ENCODE results near the gene MCC. TPM values are rescaled to one million over a fixed set of nuclear protein-coding genes. Genes with fewer than 3 reads are reported as not detected.

Gene MCC
- total RNA-seq, 1 experiment from 2014 or later, result 0.10 TPM

GRCh38 chr5:113221294-113222176 lies 266.7 kb downstream of the MCC start:
- no peak for DNase-seq (ENCODE audit: low spot score)
- in situ Hi-C loops (cut with HindIII; ENCODE audit: low sequenced_read_pairs), result no loop called here

GRCh38 chr5:113219695-113220094 lies 268.6 kb downstream of the MCC start:
- in situ Hi-C loops (cut with HindIII; ENCODE audit: low sequenced_read_pairs), result no loop called here

GRCh38 chr5:113218906-113219517 lies 269.2 kb downstream of the MCC start:
- DNase-seq (ENCODE audit: low spot score), result no peak

More at GRCh38 chr5:113219695-113220094, 268.6 kb downstream of the MCC start:
- no peak for DNase-seq (ENCODE audit: low spot score)

GRCh38 chr5:113218200-113218599 lies 270.1 kb downstream of the MCC start:
- in situ Hi-C loops (cut with HindIII; ENCODE audit: low sequenced_read_pairs), result no loop called here
- no peak for DNase-seq (ENCODE audit: low spot score)

More at GRCh38 chr5:113218906-113219517, 269.2 kb downstream of the MCC start:
- in situ Hi-C loops (cut with HindIII; ENCODE audit: low sequenced_read_pairs), result no loop called here

GRCh38 chr5:113217619-113218184 lies 270.6 kb downstream of the MCC start:
- in situ Hi-C loops (cut with HindIII; ENCODE audit: low sequenced_read_pairs), result no loop called here
- no peak for DNase-seq (ENCODE audit: low spot score)

GRCh38 chr5:113216545-113216944 lies 271.7 kb downstream of the MCC start:
- DNase-seq (ENCODE audit: low spot score), result no peak
- in situ Hi-C loops (cut with HindIII; ENCODE audit: low sequenced_read_pairs), result no loop called here

- DNase-seq (ENCODE audit: low spot score), result no peak
- in situ Hi-C loops (cut with HindIII; ENCODE audit: low sequenced_read_pairs), result no loop called here
Measured at GRCh38 chr5:113215401-113216060, 272.7 kb downstream of the MCC start.

- in situ Hi-C loops (cut with HindIII; ENCODE audit: low sequenced_read_pairs), result no loop called here
- no peak for DNase-seq (ENCODE audit: low spot score)
Measured at GRCh38 chr5:113214606-113215323, 273.5 kb downstream of the MCC start.

- in situ Hi-C loops (cut with HindIII; ENCODE audit: low sequenced_read_pairs), result no loop called here
Measured at GRCh38 chr5:113213551-113214425, 274.5 kb downstream of the MCC start.

GRCh38 chr5:113212244-113212920 lies 275.9 kb downstream of the MCC start:
- in situ Hi-C loops (cut with HindIII; ENCODE audit: low sequenced_read_pairs), result no loop called here
- DNase-seq (ENCODE audit: low spot score), result no peak

More at GRCh38 chr5:113213551-113214425, 274.5 kb downstream of the MCC start:
- DNase-seq (ENCODE audit: low spot score), result peak; percentile 40

GRCh38 chr5:113209498-113209897 lies 278.8 kb downstream of the MCC start:
- in situ Hi-C loops (cut with HindIII; ENCODE audit: low sequenced_read_pairs), result no loop called here
- no peak for DNase-seq (ENCODE audit: low spot score)

GRCh38 chr5:113205807-113206206 lies 282.4 kb downstream of the MCC start:
- DNase-seq (ENCODE audit: low spot score), result no peak
- in situ Hi-C loops (cut with HindIII; ENCODE audit: low sequenced_read_pairs), result no loop called here

- no peak for DNase-seq (ENCODE audit: low spot score)
- in situ Hi-C loops (cut with HindIII; ENCODE audit: low sequenced_read_pairs), result no loop called here
Measured at GRCh38 chr5:113205323-113205722, 282.9 kb downstream of the MCC start.

GRCh38 chr5:113204525-113205161 lies 283.6 kb downstream of the MCC start:
- in situ Hi-C loops (cut with HindIII; ENCODE audit: low sequenced_read_pairs), result no loop called here

GRCh38 chr5:113203916-113204315 lies 284.3 kb downstream of the MCC start:
- in situ Hi-C loops (cut with HindIII; ENCODE audit: low sequenced_read_pairs), result no loop called here
- DNase-seq (ENCODE audit: low spot score), result no peak

More at GRCh38 chr5:113204525-113205161, 283.6 kb downstream of the MCC start:
- peak; percentile 20 for DNase-seq (ENCODE audit: low spot score)

GRCh38 chr5:113202746-113203716 lies 285.2 kb downstream of the MCC start:
- in situ Hi-C loops (cut with HindIII; ENCODE audit: low sequenced_read_pairs), result no loop called here
- DNase-seq (ENCODE audit: low spot score), result no peak
